Mammary epithelial cell (primary cell): ENCODE measurements around the gene SLC25A5.

ENCODE experiments used
- CTCF ChIP-seq, 2 donors: IDR thresholded peaks in 1 of 2; conservative IDR thresholded peaks in 1 of 2; 2 replicates each; pipeline ENCODE4 v1.5.1; 2011 to 2012; ENCODE audit warnings: inconsistent platforms in 2 of 2, low read length in 2 of 2, mild to moderate bottlenecking in 2 of 2, control low read depth in 1 of 2, low read depth in 1 of 2; ENCODE audit not compliant: insufficient read depth in 1 of 2; ENCODE audit errors: extremely low read depth in 1 of 2
- EZH2 ChIP-seq: IDR thresholded peaks from 2 replicates; pipeline ENCODE4 v1.6.1; 2012; ENCODE audit warnings: low read length, inconsistent platforms, borderline replicate concordance

- TF ChIP-seq EZH2 (no peak), CTCF (conservative IDR thresholded peaks at IDR 0.05 in 1 of 2, IDR thresholded peaks at IDR 0.05 in 1 of 2; ENCODE audit: extremely low read depth in 1 of 2, insufficient read depth in 1 of 2, low read depth in 1 of 2, low read length in 2 of 2) (no peak)
Measured at GRCh38 chrX:119453202-119453601, 15.0 kb upstream of the SLC25A5 start.
